ENCODE results near the gene TSPAN15. TPM values are rescaled to one million over a fixed set of nuclear protein-coding genes. Genes with fewer than 3 reads are reported as not detected.

The TSPAN15 gene
- polyA plus RNA-seq, 1 donor (not counting 4 experiments of a cell fraction or from before 2014, with no cell fraction given): 2.1 TPM

GRCh38 chr10:69537449-69537848 lies 86.2 kb downstream of the TSPAN15 start:
- dilution Hi-C loops (cut with MboI; ENCODE audit: extremely low pct_ligation_motif_present, low sequenced_read_pairs): no loop called here
- Histone ChIP-seq H4K20me1 (ENCODE audit: control insufficient read depth, extremely low read depth, insufficient read depth, low read length) (no peaks in the 10 kb centered on the region), H3K4me2 (ENCODE audit: control insufficient read depth, extremely low read depth, insufficient read depth, low read depth, low read length) (no peak overlapping the region), H3K79me2 (ENCODE audit: control insufficient read depth, insufficient read depth, low read length) (no peaks in the 10 kb centered on the region), H3K4me3 (ENCODE audit: control insufficient read depth in 2 of 3, extremely low read depth in 1 of 3, insufficient read depth in 2 of 3, low read depth in 1 of 3, low read length in 3 of 3) (no peak overlapping the region), H3K27ac (ENCODE audit: control insufficient read depth, insufficient read depth, low read length) (no peak overlapping the region), H2AFZ (ENCODE audit: control insufficient read depth, low read length) (no peak overlapping the region), H3K27me3 (ENCODE audit: control insufficient read depth, extremely low read depth, insufficient read depth, low read length) (peaks cover 6% of the 10 kb centered on the region), H3K36me3 (ENCODE audit: control insufficient read depth in 2 of 2, extremely low read depth in 1 of 2, insufficient read depth in 2 of 2, low read length in 2 of 2) (no peaks in the 10 kb centered on the region), H3K9me3 (ENCODE audit: control insufficient read depth, low read depth, low read length) (no peaks in the 10 kb centered on the region), H3K4me1 (ENCODE audit: control insufficient read depth, extremely low read depth, insufficient read depth, low read length) (no peaks in the 10 kb centered on the region), H3K9ac (ENCODE audit: control insufficient read depth, extremely low read depth, insufficient read depth, low read length) (no peak overlapping the region), H3K9me1 (ENCODE audit: control insufficient read depth, extremely low read depth, insufficient read depth, low read length) (no peaks in the 10 kb centered on the region)
- TF ChIP-seq EZH2 (IDR thresholded peaks at IDR 0.05; ENCODE audit: low read length): no peak
- TF ChIP-seq, protein P1, sequence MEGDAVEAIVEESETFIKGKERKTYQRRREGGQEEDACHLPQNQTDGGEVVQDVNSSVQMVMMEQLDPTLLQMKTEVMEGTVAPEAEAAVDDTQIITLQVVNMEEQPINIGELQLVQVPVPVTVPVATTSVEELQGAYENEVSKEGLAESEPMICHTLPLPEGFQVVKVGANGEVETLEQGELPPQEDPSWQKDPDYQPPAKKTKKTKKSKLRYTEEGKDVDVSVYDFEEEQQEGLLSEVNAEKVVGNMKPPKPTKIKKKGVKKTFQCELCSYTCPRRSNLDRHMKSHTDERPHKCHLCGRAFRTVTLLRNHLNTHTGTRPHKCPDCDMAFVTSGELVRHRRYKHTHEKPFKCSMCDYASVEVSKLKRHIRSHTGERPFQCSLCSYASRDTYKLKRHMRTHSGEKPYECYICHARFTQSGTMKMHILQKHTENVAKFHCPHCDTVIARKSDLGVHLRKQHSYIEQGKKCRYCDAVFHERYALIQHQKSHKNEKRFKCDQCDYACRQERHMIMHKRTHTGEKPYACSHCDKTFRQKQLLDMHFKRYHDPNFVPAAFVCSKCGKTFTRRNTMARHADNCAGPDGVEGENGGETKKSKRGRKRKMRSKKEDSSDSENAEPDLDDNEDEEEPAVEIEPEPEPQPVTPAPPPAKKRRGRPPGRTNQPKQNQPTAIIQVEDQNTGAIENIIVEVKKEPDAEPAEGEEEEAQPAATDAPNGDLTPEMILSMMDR (optimal IDR thresholded peaks at IDR 0.05 in 1 of 3, IDR thresholded peaks at IDR 0.05 in 1 of 3, conservative IDR thresholded peaks at IDR 0.05 in 1 of 3; ENCODE audit: extremely low read depth in 1 of 3, insufficient read depth in 2 of 3, low read length in 3 of 3): no peak
- DNase-seq (ENCODE audit: low read depth, low spot score) (no peak), FAIRE-seq (no peak)

GRCh38 chr10:69538461-69538860 lies 87.2 kb downstream of the TSPAN15 start:
- no peaks in the 10 kb centered on the region for H3K79me2 ChIP-seq (ENCODE audit: control insufficient read depth, insufficient read depth, low read length)
- no peaks in the 10 kb centered on the region for H3K9me3 ChIP-seq (ENCODE audit: control insufficient read depth, low read depth, low read length)
- dilution Hi-C loops (cut with MboI; ENCODE audit: extremely low pct_ligation_motif_present, low sequenced_read_pairs): no loop called here
- no peak overlapping the region for H2AFZ ChIP-seq (ENCODE audit: control insufficient read depth, low read length)
- no peaks in the 10 kb centered on the region for H3K4me1 ChIP-seq (ENCODE audit: control insufficient read depth, extremely low read depth, insufficient read depth, low read length)
- no peak overlapping the region for H3K27ac ChIP-seq (ENCODE audit: control insufficient read depth, insufficient read depth, low read length)
- H3K4me2 ChIP-seq (ENCODE audit: control insufficient read depth, extremely low read depth, insufficient read depth, low read depth, low read length): no peak overlapping the region
- no peak overlapping the region for H3K4me3 ChIP-seq (ENCODE audit: control insufficient read depth in 2 of 3, extremely low read depth in 1 of 3, insufficient read depth in 2 of 3, low read depth in 1 of 3, low read length in 3 of 3)
- H3K9ac ChIP-seq (ENCODE audit: control insufficient read depth, extremely low read depth, insufficient read depth, low read length): no peak overlapping the region
- no peaks in the 10 kb centered on the region for H3K9me1 ChIP-seq (ENCODE audit: control insufficient read depth, extremely low read depth, insufficient read depth, low read length)
- no peaks in the 10 kb centered on the region for H3K36me3 ChIP-seq (ENCODE audit: control insufficient read depth in 2 of 2, extremely low read depth in 1 of 2, insufficient read depth in 2 of 2, low read length in 2 of 2)
- DNase-seq (ENCODE audit: low read depth, low spot score) (no peak), FAIRE-seq (no peak)
- TF ChIP-seq, protein P1 (optimal IDR thresholded peaks at IDR 0.05 in 1 of 3, IDR thresholded peaks at IDR 0.05 in 1 of 3, conservative IDR thresholded peaks at IDR 0.05 in 1 of 3; ENCODE audit: extremely low read depth in 1 of 3, insufficient read depth in 2 of 3, low read length in 3 of 3): no peak
- no peak for TF ChIP-seq EZH2 (IDR thresholded peaks at IDR 0.05; ENCODE audit: low read length)
- peaks cover 6% of the 10 kb centered on the region for H3K27me3 ChIP-seq (ENCODE audit: control insufficient read depth, extremely low read depth, insufficient read depth, low read length)
- H4K20me1 ChIP-seq (ENCODE audit: control insufficient read depth, extremely low read depth, insufficient read depth, low read length): no peaks in the 10 kb centered on the region
